ENCODE data around the gene ZNF57.
"Not testable (repeated sequence)": the region's sequence is repeated elsewhere in the genome, so short reads cannot be mapped to it uniquely, and the experiment has no call there.

The ZNF57 gene

DNA sequence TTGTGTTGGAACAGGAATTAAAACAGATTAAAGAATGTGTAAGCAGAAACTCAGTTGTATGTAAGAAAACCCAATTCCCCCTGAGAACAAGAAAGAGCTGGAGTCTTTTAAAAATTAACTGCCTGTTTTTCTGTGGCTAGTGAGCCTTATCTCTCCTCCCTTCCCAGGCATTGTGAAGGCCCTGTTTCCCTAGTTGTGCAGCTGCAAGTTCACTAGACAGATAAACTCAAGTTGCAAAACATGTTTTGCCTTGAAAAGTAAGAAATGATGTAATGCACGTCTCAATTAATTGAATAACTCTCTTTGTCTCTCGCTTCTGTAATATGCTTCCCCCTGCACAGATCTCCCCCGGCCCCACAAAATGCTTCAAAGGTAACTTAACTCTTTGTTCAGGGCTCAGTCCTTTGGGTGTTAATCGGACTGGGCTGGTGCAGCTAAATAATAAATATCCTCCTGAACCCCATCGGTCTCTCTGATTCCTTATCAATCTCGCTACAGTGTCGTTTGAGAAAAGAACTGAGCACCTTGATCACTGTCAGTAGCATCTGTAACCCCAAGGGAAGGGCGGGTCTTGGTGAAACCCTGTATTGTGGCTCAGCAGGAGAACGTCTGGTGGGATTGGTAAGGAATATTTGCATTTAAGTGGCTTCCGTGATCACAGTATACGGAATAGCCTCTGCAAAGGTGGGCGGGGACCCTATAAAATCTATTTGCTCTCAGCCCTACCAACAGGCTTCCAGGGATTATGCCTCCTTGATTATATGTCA, 35.2 kb upstream of the ZNF57 start:
- Histone ChIP-seq H3K9ac (ENCODE audit: insufficient read length) (no peak overlapping the region), H3K9me3 (ENCODE audit: low read depth, low read length) (no peaks in the 10 kb centered on the region), H3K27ac (no peak overlapping the region), H3K36me3 (ENCODE audit: insufficient read depth, low read length) (no peaks in the 10 kb centered on the region), H3K4me3 (no peak overlapping the region)
- no peak for DNase-seq (ENCODE audit: low read depth, low spot score)
- TF ChIP-seq EZH2 (IDR thresholded peaks at IDR 0.05) (no peak), FOXP2 (optimal IDR thresholded peaks at IDR 0.05; ENCODE audit: control extremely low read depth, extremely low read length, insufficient read depth) (no peak), POLR2AphosphoS5 (IDR thresholded peaks at IDR 0.05; ENCODE audit: borderline replicate concordance, low read depth, low read length) (no peak)

DNA sequence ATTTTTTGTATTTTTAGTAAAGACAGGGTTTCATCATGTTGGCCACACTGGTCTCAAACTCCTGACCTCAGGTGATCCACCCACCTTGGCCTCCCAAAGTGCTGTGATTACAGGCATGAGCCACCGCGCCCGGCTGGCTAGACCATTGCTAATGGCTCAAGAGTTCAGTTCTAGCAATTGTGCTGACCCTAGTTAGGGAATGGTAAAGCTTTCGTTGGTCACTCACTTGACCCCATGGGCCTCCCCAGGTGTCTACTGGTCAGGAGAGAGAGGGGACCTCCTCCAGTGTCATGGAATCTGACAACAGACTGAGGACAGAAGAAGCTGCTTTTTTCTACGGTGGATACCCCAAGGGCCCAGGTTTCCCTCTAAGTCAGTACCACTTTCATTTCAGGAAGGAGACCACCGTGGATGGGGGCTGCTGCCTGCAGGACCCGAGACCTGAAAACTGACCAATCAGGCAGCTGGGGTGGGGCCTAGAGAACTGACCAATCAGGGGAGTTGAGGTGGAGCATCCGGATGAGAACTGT, 34.2 kb upstream of the ZNF57 start:
- DNase-seq (ENCODE audit: low read depth, low spot score) = no peak
- no peak overlapping the region for H3K27ac ChIP-seq
- H3K4me3 ChIP-seq = no peak overlapping the region
- no peak overlapping the region for H3K9ac ChIP-seq (ENCODE audit: insufficient read length)
- H3K9me3 ChIP-seq (ENCODE audit: low read depth, low read length) = no peaks in the 10 kb centered on the region
- no peak for TF ChIP-seq EZH2 (IDR thresholded peaks at IDR 0.05)
- no peak for TF ChIP-seq FOXP2 (optimal IDR thresholded peaks at IDR 0.05; ENCODE audit: control extremely low read depth, extremely low read length, insufficient read depth)
- no peak for TF ChIP-seq POLR2AphosphoS5 (IDR thresholded peaks at IDR 0.05; ENCODE audit: borderline replicate concordance, low read depth, low read length)
- H3K36me3 ChIP-seq (ENCODE audit: insufficient read depth, low read length) = no peaks in the 10 kb centered on the region

DNA sequence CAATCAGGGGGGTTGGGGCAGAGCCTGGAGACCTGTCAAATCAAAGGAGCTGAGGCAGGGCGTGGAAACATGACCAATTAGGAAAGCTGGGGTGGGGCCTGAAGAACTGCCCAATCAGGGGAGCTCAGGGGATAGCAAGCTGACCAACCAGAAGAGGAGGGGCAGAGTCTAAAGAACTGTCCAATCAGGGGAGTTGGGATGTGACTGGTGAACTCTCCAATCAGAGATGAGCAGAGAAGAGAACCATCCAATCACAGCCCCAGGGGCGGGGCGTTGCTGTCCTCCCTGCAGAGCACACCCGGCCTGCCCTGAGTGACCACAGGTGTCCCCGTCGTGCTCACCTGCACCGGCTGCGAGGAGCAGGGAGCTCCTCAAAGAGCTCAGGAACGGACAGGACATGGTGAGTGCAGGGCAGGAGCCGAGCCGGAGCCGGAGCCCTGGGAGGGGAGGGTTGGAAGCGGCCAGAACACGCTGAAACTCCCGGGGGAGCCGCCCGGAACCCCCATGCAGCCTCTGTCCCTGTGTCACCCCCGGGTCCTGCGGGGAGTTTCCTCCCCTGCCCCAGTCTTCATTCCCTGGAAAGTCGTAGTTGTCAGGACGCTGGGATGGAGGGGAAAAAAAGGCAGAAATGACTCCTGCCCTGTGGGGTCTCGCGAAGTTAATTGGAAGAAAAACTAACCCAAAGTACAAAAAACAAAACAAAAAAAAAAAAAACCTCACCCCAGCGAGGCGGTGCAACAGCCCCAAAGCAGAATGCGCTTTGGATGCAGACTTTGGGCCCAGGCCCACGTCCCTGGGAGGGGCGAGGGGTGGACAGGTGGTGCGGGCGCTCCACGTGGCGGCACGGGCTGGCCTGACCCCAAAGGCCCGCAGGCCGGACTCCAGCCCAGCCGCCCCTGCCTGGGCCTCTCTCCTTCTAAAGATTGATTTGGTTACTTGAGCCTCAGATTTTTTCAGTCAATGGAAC, 33.4 kb upstream of the ZNF57 start, which contains the start of gene ZNF556:
TSS of gene ZNF556 (plus strand) at position 311 of the 967 bp plus-strand sequence. CDS start at position 398, 87 bp downstream.
- H3K36me3 ChIP-seq (ENCODE audit: insufficient read depth, low read length) = no peaks in the 10 kb centered on the region
- DNase-seq (ENCODE audit: low read depth, low spot score) = no peak
- no peak within 1 kb of the TSS for H3K4me3 ChIP-seq
- no peaks in the 10 kb centered on the region for H3K9me3 ChIP-seq (ENCODE audit: low read depth, low read length)
- no peak within 1 kb of the TSS for H3K27ac ChIP-seq
- TF ChIP-seq POLR2AphosphoS5 (IDR thresholded peaks at IDR 0.05; ENCODE audit: borderline replicate concordance, low read depth, low read length) = no peak
- no peak for TF ChIP-seq EZH2 (IDR thresholded peaks at IDR 0.05)
- no peak for TF ChIP-seq FOXP2 (optimal IDR thresholded peaks at IDR 0.05; ENCODE audit: control extremely low read depth, extremely low read length, insufficient read depth)
- no peak within 1 kb of the TSS for H3K9ac ChIP-seq (ENCODE audit: insufficient read length)

DNA sequence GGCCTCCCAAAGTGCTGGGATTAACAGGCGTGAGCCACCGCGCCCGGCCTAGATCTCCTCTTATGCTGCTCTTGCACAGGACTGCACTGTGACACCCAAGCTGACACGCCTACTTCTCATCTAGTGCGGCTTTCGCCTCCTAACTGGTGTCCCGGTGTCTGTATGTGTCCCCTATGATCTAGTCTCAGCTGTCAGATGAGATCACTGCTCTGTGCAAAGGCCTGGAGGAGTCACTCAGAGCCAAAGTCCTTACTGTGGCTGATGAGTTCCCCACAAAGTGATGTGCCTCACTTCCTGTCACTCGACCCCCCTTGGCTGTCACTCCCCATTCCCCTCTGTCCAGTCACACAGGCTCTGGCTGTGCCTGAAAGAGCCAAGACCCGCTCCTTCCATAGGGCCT, 31.1 kb upstream of the ZNF57 start:
- TF ChIP-seq FOXP2 (optimal IDR thresholded peaks at IDR 0.05; ENCODE audit: control extremely low read depth, extremely low read length, insufficient read depth) = no peak
- TF ChIP-seq EZH2 (IDR thresholded peaks at IDR 0.05) = no peak
- no peak for TF ChIP-seq POLR2AphosphoS5 (IDR thresholded peaks at IDR 0.05; ENCODE audit: borderline replicate concordance, low read depth, low read length)
- DNase-seq (ENCODE audit: low read depth, low spot score) = no peak
- no peak overlapping the region for H3K9ac ChIP-seq (ENCODE audit: insufficient read length)
- H3K36me3 ChIP-seq (ENCODE audit: insufficient read depth, low read length) = no peaks in the 10 kb centered on the region
- H3K4me3 ChIP-seq = no peak overlapping the region
- H3K9me3 ChIP-seq (ENCODE audit: low read depth, low read length) = no peaks in the 10 kb centered on the region
- H3K27ac ChIP-seq = no peak overlapping the region

DNA sequence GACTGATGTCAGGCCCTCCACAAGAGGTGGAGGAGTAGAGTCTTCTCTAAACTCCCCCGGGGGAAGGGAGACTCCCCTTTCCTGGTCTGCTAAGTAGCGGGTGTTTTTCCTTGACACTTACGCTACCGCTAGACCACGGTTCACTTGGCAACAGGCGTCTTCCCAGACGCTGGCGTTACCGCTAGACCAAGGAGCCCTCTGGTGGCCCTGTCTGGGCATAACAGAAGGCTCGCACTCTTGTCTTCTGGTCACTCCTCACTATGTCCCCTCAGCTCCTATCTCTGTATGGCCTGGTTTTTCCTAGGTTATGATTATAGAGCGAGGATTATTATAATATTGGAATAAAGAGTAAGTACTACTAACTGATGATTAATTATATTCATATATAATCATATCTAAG, 28.6 kb upstream of the ZNF57 start:
- not testable (repeated sequence) for H3K36me3 ChIP-seq (ENCODE audit: insufficient read depth, low read length); H3K9me3 ChIP-seq (ENCODE audit: low read depth, low read length); DNase-seq (ENCODE audit: low read depth, low spot score)

DNA sequence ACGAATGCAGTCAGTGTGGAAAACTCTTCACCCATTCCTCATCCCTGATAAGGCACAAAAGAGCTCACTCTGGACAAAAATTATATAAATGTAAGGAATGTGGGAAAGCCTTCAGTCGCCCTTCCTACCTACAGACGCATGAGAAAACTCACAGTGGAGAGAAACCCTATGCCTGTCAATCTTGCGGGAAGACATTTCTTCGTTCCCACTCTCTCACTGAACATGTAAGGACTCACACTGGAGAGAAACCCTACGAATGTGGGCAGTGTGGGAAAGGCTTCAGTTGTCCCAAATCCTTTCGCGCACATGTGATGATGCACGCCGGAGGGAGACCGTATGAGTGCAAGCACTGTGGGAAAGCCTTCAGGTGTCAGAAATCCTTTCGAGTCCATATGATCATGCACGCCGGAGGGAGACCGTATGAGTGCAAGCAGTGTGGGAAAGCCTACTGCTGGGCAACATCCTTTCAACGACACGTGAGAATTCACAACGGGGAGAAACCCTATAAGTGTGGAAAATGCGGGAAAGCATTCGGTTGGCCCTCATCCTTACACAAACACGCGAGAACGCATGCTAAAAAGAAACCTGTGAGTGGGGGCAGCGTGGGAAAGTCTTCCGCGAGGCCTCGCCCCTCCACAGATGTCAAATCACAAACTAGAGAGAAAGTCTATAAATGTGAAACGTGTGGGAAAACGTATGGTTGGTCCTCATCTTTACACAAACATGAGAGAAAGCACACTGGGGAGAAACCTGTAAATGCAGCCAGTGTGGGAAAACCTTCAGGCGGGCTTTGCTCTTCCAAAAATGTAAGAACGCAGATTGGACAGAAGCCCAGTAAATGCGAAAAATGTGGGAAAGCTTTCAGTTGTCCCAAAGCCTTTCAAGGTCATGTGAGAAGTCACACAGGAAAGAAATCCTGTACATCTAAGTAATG, 23.1 kb upstream of the ZNF57 start:
- TF ChIP-seq EZH2 (IDR thresholded peaks at IDR 0.05) (no peak), FOXP2 (optimal IDR thresholded peaks at IDR 0.05; ENCODE audit: control extremely low read depth, extremely low read length, insufficient read depth) (no peak), POLR2AphosphoS5 (IDR thresholded peaks at IDR 0.05; ENCODE audit: borderline replicate concordance, low read depth, low read length) (no peak)
- Histone ChIP-seq H3K27ac (no peak overlapping the region), H3K9me3 (ENCODE audit: low read depth, low read length) (no peaks in the 10 kb centered on the region), H3K36me3 (ENCODE audit: insufficient read depth, low read length) (no peaks in the 10 kb centered on the region), H3K9ac (ENCODE audit: insufficient read length) (no peak overlapping the region), H3K4me3 (no peak overlapping the region)
- no peak for DNase-seq (ENCODE audit: low read depth, low spot score)

More for the DNA sequence above, 28.6 kb upstream of the ZNF57 start:
- H3K4me3 ChIP-seq; H3K9ac ChIP-seq (ENCODE audit: insufficient read length); H3K27ac ChIP-seq: not testable (repeated sequence)

DNA sequence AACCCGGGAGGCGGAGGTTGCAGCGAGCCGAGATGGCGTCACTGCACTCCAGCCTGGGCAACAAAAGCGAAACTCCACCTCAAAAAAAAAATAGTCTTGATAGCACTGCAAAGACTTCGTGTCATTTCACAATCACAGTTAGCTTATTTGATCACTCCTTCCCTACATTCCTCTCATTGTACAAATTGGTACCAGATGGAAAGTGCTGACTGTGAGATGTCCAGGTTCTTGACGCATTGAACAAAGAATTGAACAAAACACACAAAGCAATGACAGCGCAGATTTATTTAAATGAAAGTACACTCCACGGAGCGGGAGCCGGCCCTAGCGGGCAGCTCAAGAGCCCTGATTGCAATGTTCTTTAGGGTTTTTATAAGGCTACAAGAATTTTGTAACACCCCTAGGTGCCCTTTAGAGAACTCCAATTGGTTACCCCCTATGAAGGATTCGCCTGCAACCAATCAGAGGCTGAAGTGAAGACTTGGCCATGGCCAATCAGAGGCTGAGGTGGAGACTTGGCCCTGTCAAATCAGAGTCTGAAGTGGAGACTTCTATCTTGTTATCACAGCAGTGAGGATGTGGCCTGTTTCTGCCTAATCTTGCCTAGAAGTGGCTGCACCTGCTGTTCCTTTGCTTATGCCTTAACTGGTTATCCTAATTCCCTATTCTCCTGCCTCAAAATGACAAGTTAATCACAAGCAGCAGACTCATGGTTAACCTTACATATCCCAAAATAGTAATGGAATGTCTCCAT, 16.9 kb upstream of the ZNF57 start:
- no peak for DNase-seq (ENCODE audit: low read depth, low spot score)
- no peak for TF ChIP-seq POLR2AphosphoS5 (IDR thresholded peaks at IDR 0.05; ENCODE audit: borderline replicate concordance, low read depth, low read length)
- no peak for TF ChIP-seq EZH2 (IDR thresholded peaks at IDR 0.05)
- TF ChIP-seq FOXP2 (optimal IDR thresholded peaks at IDR 0.05; ENCODE audit: control extremely low read depth, extremely low read length, insufficient read depth) = no peak
- H3K36me3 ChIP-seq (ENCODE audit: insufficient read depth, low read length) = no peaks in the 10 kb centered on the region
- H3K9me3 ChIP-seq (ENCODE audit: low read depth, low read length) = no peaks in the 10 kb centered on the region
- H3K4me3 ChIP-seq = no peak overlapping the region
- no peak overlapping the region for H3K27ac ChIP-seq
- H3K9ac ChIP-seq (ENCODE audit: insufficient read length) = no peak overlapping the region

Measured in SK-N-MC (cell line).